Natural killer cell (primary cell): ENCODE measurements around the gene SPACA6. TPM values are rescaled to one million over a fixed set of nuclear protein-coding genes. Genes with fewer than 3 reads are reported as not detected.
"Not testable (repeated sequence)": the region's sequence is repeated elsewhere in the genome, so short reads cannot be mapped to it uniquely, and the experiment has no call there.

ENCODE experiments used
- ATAC-seq, 3 donors: fragments of 150-1000 bp in 2 of 3; fragments of 200-7000 bp in 1 of 3; cut with Tn5 transposase; 1 replicate in 1 of 3; 2 replicates in 2 of 3; pipeline ENCODE4 v1.10.0; 2021; ENCODE audit warnings: mild to moderate bottlenecking in 2 of 3, moderate library complexity in 2 of 3
- DNase-seq, 2 donors: peaks; one replicate each; pipeline versions ENCODE4 v3.0.0 to v3.0.0-alpha.2; 2013 to 2021; ENCODE audit warnings: mixed read lengths in 1 of 2
- H3K27ac ChIP-seq: one replicate; pipeline ENCODE4 v1.5.1; 2013; ENCODE audit warnings: mild to moderate bottlenecking, low read length
- H3K27me3 ChIP-seq: one replicate; pipeline ENCODE4 v1.6.1; 2013; ENCODE audit warnings: low read length; ENCODE audit not compliant: control insufficient read depth, insufficient read depth
- H3K36me3 ChIP-seq: one replicate; pipeline ENCODE4 v1.6.1; 2013; ENCODE audit warnings: low read length; ENCODE audit not compliant: control insufficient read depth, insufficient read depth
- H3K4me1 ChIP-seq: one replicate; pipeline ENCODE4 v1.6.1; 2013; ENCODE audit warnings: low read length; ENCODE audit not compliant: control insufficient read depth, insufficient read depth
- H3K4me3 ChIP-seq: one replicate; pipeline ENCODE4 v1.5.1; 2013; ENCODE audit warnings: low read length
- H3K9me3 ChIP-seq: one replicate; pipeline ENCODE4 v1.6.1; 2013; ENCODE audit warnings: low read length; ENCODE audit not compliant: control insufficient read depth, insufficient read depth
- H3K27ac Mint-ChIP-seq, 2 donors: one replicate each; pipeline ENCODE4 v1.8.0; 2022; ENCODE audit warnings: mild to moderate bottlenecking in 2 of 2, mixed read lengths in 2 of 2, moderate library complexity in 1 of 2
- H3K27me3 Mint-ChIP-seq, 2 donors: one replicate each; pipeline ENCODE4 v1.8.0; 2022; ENCODE audit warnings: low read depth in 2 of 2, mixed read lengths in 2 of 2
- H3K36me3 Mint-ChIP-seq: one replicate; pipeline ENCODE4 v1.8.0; 2022; ENCODE audit warnings: mixed read lengths
- H3K4me1 Mint-ChIP-seq, 2 donors: one replicate each; pipeline ENCODE4 v1.8.0; 2022; ENCODE audit warnings: mixed read lengths in 2 of 2
- H3K4me3 Mint-ChIP-seq: one replicate; pipeline ENCODE4 v1.8.0; 2022; ENCODE audit warnings: mild to moderate bottlenecking, moderate library complexity, mixed read lengths
- H3K9me3 Mint-ChIP-seq, 2 donors: one replicate each; pipeline ENCODE4 v1.8.0; 2022; ENCODE audit warnings: mixed read lengths in 2 of 2
- WGBS: methylation state at CpG from one replicate; pipeline ENCODE4 v1.1.7; 2013; ENCODE audit warnings: missing lambda C conversion rate; ENCODE audit not compliant: insufficient coverage; 5-methylcytosine and 5-hydroxymethylcytosine counted together
- intact Hi-C: fragments of 100-400 bp; cut with micrococcal nuclease; formaldehyde crosslinking; loops from one replicate; pipeline ENCODE4 v1.14.2; 2022
- total RNA-seq, 4 donors: library from RNA; stranded (reverse); fragments of 120-200 nt in 1 of 4; gene quantifications; one replicate each; pipeline versions ENCODE4 v1.2.3 to v1.2.4, GENCODE V29; 2013 to 2022
- TF ChIP-seq, protein P1 (sequence below): fragments of 200-600 bp; IDR thresholded peaks from one replicate; pipeline ENCODE4 v1.8.0; 2022; ENCODE audit warnings: antibody characterized with exemption

Gene SPACA6
- total RNA-seq, 3 donors from 2014 or later (not counting 1 experiment from before 2014, with no cell fraction given): 2.2 to 9.4 (median 3.7) TPM

DNA sequence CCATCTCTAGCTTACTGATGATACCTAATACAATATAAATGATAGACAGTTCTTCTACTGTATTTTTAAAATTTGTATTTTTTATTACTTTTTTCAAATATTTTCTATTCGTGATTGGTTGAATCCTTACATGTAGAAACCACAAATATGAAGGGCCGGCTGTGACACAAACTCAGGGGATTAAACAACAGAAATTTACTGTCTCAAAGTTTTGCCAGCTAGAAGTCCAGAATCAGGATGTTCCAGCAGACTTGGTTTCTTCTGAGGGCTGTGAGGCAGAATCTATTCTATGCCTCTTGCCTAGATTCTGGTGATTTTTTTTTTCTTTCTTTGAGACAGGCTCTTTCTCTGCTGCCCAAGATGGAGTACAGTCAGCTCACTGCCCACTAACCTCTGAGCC is 44.8 kb downstream of the SPACA6 start:
- no peak overlapping the region for H3K27ac Mint-ChIP-seq
- H3K27ac ChIP-seq: no peak overlapping the region
- no peaks in the 10 kb centered on the region for H3K9me3 Mint-ChIP-seq
- H3K9me3 ChIP-seq: no peaks in the 10 kb centered on the region
- no peaks in the 10 kb centered on the region for H3K36me3 ChIP-seq
- H3K4me1 Mint-ChIP-seq: no peaks in the 10 kb centered on the region
- intact Hi-C loops: no loop called here
- TF ChIP-seq, protein P1, sequence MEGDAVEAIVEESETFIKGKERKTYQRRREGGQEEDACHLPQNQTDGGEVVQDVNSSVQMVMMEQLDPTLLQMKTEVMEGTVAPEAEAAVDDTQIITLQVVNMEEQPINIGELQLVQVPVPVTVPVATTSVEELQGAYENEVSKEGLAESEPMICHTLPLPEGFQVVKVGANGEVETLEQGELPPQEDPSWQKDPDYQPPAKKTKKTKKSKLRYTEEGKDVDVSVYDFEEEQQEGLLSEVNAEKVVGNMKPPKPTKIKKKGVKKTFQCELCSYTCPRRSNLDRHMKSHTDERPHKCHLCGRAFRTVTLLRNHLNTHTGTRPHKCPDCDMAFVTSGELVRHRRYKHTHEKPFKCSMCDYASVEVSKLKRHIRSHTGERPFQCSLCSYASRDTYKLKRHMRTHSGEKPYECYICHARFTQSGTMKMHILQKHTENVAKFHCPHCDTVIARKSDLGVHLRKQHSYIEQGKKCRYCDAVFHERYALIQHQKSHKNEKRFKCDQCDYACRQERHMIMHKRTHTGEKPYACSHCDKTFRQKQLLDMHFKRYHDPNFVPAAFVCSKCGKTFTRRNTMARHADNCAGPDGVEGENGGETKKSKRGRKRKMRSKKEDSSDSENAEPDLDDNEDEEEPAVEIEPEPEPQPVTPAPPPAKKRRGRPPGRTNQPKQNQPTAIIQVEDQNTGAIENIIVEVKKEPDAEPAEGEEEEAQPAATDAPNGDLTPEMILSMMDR: no peak
- H3K4me1 ChIP-seq: no peaks in the 10 kb centered on the region
- 69% methylated on average over 2 of the region's 2 CpGs for WGBS
- no peaks in the 10 kb centered on the region for H3K36me3 Mint-ChIP-seq
- ATAC-seq: no peak
- DNase-seq: no peak
- no peak overlapping the region for H3K4me3 Mint-ChIP-seq
- no peaks in the 10 kb centered on the region for H3K27me3 ChIP-seq
- H3K4me3 ChIP-seq: no peak overlapping the region
- peaks cover 6 to 22% of the 10 kb centered on the region in 2 donors for H3K27me3 Mint-ChIP-seq

DNA sequence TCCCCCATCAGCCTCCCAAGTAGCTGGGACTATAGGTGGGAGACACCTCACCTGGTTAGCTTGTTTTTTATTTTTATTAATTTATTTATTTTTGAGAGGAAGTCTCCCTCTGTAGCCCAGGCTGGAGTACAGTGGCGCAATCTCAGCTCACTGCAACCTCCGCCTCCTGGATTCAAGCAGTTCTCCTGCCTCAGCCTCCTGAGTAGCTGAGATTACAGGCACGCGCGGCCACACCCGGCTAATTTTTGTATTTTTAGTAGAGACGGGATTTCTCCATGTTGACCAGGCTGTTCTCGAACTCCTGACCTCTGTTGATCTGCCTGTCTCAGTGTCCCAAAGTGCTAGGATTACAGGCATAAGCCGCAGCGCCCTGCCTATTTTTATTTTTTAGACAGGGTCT is 45.4 kb downstream of the SPACA6 start:
- intact Hi-C loops, H3K27me3 ChIP-seq, H3K4me1 Mint-ChIP-seq, H3K27ac Mint-ChIP-seq, H3K36me3 ChIP-seq, DNase-seq, H3K4me1 ChIP-seq, ATAC-seq, H3K36me3 Mint-ChIP-seq, H3K27ac ChIP-seq, H3K9me3 ChIP-seq, H3K4me3 ChIP-seq, H3K4me3 Mint-ChIP-seq, H3K9me3 Mint-ChIP-seq: not testable (repeated sequence)
- WGBS: 98% methylated on average over 10 of the region's 10 CpGs
- H3K27me3 Mint-ChIP-seq: peaks cover 6 to 22% of the 10 kb centered on the region in 2 donors

DNA sequence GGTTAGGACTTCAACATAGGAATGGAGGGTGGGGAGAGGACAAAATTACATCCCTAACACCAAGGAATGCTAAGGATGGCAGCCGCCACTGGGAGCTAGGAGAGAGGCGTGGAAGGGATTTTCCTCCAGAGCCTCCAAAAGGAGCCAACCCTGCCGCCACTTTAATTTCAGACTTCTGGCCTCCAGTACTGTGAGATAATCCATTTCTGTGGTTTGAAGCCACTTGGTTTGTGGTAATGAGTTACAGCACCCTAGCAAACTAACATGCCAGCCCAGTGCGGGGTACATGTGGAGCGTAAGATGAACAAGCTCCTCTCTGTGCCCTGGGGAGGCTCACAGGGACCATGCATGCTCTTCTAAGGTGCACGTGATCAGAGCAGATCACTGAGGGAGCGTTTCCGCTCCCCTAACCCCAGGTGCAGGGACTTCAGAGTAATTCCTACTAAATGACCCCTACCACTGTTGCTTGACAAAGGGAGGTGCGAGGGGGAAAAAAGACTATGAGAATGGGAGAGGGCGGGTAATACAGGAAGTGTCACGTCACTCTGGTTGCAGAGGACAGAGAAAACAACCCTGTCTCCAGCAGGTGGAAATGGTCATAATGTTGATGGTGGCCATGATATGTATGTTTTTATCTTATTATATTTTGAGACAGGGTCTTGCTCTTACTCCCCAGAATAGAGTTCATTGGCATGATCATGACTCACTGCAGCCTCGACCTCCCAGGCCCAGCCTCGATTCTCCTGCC is 46.5 kb downstream of the SPACA6 start:
- TF ChIP-seq, protein P1: no peak
- H3K9me3 ChIP-seq: no peaks in the 10 kb centered on the region
- no peaks in the 10 kb centered on the region for H3K27me3 ChIP-seq
- Mint-ChIP-seq H3K27me3 (peaks cover 6 to 22% of the 10 kb centered on the region in 2 donors), H3K4me1 (no peaks in the 10 kb centered on the region), H3K36me3 (no peaks in the 10 kb centered on the region), H3K27ac (no peak overlapping the region), H3K4me3 (no peak overlapping the region), H3K9me3 (no peaks in the 10 kb centered on the region)
- no peaks in the 10 kb centered on the region for H3K36me3 ChIP-seq
- 78% methylated on average over 13 of the region's 13 CpGs for WGBS
- intact Hi-C loops: no loop called here
- DNase-seq: no peak
- no peak overlapping the region for H3K4me3 ChIP-seq
- peak in 1 of 3 donors; percentile 34 for ATAC-seq
- H3K4me1 ChIP-seq: no peaks in the 10 kb centered on the region
- no peak overlapping the region for H3K27ac ChIP-seq

DNA sequence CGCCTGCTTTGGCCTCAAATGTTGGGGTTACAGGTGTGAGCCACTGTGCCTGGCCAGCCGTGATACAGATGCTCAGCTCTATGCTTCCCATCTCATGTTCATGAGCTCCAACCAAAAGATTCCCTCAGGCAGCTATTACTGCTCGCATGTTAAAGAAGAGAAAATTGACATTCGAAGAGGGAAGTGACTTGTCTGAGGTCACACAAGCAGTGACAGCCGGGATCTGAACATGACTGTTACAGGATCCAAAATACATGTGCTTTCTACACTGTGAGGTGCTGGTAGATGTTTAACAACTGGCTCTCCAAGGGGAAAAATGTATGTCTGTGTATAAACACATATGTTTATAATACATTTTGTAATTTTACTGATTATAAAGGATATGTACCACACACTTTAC is 47.2 kb downstream of the SPACA6 start:
- Histone ChIP-seq H3K4me3 (no peak overlapping the region), H3K27me3 (no peaks in the 10 kb centered on the region), H3K4me1 (no peaks in the 10 kb centered on the region), H3K27ac (no peak overlapping the region), H3K9me3 (no peaks in the 10 kb centered on the region), H3K36me3 (no peaks in the 10 kb centered on the region)
- Mint-ChIP-seq H3K36me3 (no peaks in the 10 kb centered on the region), H3K4me1 (no peaks in the 10 kb centered on the region), H3K27me3 (peaks cover 6 to 19% of the 10 kb centered on the region in 2 donors), H3K9me3 (no peaks in the 10 kb centered on the region), H3K27ac (no peak overlapping the region), H3K4me3 (no peak overlapping the region)
- intact Hi-C loops: no loop called here
- no peak for DNase-seq
- WGBS: 69% methylated on average over 5 of the region's 5 CpGs
- TF ChIP-seq, protein P1: no peak
- no peak for ATAC-seq
